ENCODE measurements around the gene EVI5.
A peak's percentile ranks its signal among the peaks of the same experiment; 100 is the strongest.

Gene EVI5

DNA sequence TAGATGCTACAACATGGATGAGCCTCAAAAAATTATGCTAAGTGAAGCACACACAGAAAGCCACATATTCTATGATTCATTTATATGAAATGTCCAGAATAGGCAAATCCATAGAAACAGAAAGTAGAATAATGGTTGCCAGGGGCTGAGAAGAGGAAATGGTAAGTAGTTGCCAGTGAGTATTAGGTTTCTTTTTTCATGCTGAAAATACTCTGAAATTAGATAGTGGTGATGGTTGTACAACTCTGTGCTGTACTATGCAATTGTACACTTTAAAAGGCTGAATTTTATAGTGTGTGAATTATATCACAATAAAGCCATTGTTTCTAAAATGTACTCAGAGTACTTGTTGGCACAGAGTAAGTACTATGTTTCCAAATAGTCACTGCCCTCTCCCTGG, 282.7 kb downstream of the EVI5 start:
- Histone ChIP-seq H3K4me1 (ENCODE audit: insufficient read depth, low read length) (no peaks in the 10 kb centered on the region), H3K27me3 (ENCODE audit: insufficient read depth, low read length) (no peaks in the 10 kb centered on the region), H3K9me3 (ENCODE audit: low read length) (peaks cover 2% of the 10 kb centered on the region), H3K4me3 (ENCODE audit: low read length) (no peak overlapping the region), H2AFZ (ENCODE audit: low read depth, low read length) (no peak overlapping the region), H3K36me3 (ENCODE audit: insufficient read depth, low read length) (no peaks in the 10 kb centered on the region)

DNA sequence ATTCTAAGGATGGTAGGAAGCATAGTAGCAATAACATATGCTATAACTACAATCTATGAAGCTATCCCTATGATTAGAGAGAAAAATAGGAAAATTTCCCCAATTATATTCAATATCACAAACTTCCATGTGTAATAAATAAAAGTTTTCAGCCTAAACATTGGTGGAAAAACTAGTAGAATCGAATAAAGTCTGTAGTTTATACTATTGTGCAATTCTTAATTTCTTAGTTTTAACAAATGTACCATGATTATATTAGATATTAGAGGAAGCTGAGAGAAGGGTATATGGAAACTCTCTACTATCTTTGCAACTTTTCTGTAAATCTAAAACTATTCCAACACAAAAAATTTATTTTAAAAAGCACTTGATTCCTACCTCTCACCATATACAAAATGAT, 284.4 kb downstream of the EVI5 start:
- no peaks in the 10 kb centered on the region for H3K4me1 ChIP-seq (ENCODE audit: insufficient read depth, low read length)
- H3K27me3 ChIP-seq (ENCODE audit: insufficient read depth, low read length): no peaks in the 10 kb centered on the region
- no peaks in the 10 kb centered on the region for H3K36me3 ChIP-seq (ENCODE audit: insufficient read depth, low read length)
- no peak overlapping the region for H3K4me3 ChIP-seq (ENCODE audit: low read length)
- H2AFZ ChIP-seq (ENCODE audit: low read depth, low read length): no peak overlapping the region
- peaks cover 2% of the 10 kb centered on the region for H3K9me3 ChIP-seq (ENCODE audit: low read length)

DNA sequence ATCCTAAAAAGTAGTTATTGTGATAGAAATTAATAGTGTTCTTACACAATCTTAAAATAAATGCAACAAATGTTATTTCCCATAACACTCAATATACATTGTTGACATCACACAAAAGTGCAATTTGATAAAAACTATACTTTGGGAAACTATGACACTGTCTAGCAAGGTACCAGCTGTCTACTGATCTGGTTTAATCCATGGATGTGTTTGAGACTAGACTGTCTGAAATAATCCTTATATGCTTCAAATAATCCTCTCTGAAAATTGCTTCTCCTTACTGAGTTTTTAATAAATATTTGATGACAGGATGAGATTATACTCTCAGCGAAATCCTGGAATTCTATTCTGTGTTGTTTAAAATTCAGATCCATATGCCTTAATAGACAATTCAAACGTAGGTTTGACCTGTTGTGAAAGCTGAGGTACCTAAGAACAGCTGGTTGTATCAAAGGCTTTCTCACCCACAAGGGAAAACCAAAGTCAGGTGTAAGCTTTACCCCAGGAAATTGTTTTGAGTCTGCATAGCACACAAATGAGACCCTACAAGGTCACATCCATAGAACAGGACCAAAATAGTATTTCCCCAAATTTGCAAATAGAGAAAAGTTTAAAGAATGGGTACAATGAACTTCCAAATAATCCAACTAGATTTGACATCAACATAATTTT, 289.4 kb downstream of the EVI5 start:
- Histone ChIP-seq H2AFZ (ENCODE audit: low read depth, low read length) (no peak overlapping the region), H3K36me3 (ENCODE audit: insufficient read depth, low read length) (no peaks in the 10 kb centered on the region), H3K9me3 (ENCODE audit: low read length) (peaks cover 2% of the 10 kb centered on the region), H3K4me3 (ENCODE audit: low read length) (no peak overlapping the region), H3K27me3 (ENCODE audit: insufficient read depth, low read length) (peaks cover 19% of the 10 kb centered on the region), H3K4me1 (ENCODE audit: insufficient read depth, low read length) (no peaks in the 10 kb centered on the region)

DNA sequence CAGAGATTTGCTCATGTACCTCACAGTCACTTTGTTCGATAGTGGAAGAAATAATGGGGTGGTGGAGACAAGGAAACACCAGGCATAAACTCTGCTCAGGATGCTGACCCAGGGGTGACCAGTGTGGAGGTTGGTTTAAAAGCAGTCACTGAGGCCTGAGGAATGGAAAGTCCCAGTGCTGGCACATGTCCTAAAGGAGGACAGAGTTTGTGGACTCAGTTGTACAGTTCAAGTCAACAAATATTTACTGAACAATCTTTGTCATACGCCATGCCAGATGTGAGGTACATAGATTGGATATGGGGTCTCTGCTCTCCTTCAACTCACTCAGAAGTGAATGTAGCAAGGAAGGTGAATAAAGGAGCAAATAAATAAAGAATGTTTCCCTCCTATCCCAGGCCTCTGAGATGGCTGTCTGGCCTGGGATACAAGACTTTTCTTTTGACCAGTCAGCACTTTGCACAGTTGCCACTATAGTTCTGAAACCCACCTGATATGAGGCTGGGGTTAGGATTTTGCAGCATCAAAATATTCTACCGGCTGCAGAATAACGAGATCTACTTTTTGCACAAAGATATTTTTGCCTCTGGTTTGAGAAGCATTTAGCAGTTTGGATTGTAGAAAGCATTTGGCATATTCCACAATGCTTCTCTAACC, 290.3 kb downstream of the EVI5 start:
- no peaks in the 10 kb centered on the region for H3K4me1 ChIP-seq (ENCODE audit: insufficient read depth, low read length)
- peaks cover 2% of the 10 kb centered on the region for H3K9me3 ChIP-seq (ENCODE audit: low read length)
- H3K4me3 ChIP-seq (ENCODE audit: low read length): no peak overlapping the region
- H2AFZ ChIP-seq (ENCODE audit: low read depth, low read length): no peak overlapping the region
- H3K36me3 ChIP-seq (ENCODE audit: insufficient read depth, low read length): no peaks in the 10 kb centered on the region
- H3K27me3 ChIP-seq (ENCODE audit: insufficient read depth, low read length): peaks cover 19% of the 10 kb centered on the region

DNA sequence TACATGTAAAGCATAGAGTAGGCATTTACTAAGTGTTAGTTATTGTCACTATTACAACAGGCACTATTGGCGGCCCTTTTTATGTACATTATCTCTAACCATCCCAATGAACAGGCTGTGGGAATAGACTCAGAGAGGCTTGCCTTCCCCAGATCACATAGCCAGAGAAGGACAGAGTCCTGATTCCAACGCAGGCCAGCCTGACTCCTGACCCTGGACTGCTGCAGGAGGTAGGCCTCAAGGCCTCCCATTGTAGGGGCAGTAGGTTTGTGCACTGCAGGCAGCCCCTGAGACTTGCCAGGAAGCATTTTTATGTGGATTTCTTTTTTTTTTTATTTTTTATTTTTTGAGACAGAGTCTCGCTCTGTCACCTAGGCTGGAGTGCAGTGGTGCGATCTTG, 291.8 kb downstream of the EVI5 start:
- Histone ChIP-seq H3K4me1 (ENCODE audit: insufficient read depth, low read length) (no peaks in the 10 kb centered on the region), H3K27me3 (ENCODE audit: insufficient read depth, low read length) (peaks cover 31% of the 10 kb centered on the region), H2AFZ (ENCODE audit: low read depth, low read length) (no peak overlapping the region), H3K9me3 (ENCODE audit: low read length) (no peaks in the 10 kb centered on the region), H3K4me3 (ENCODE audit: low read length) (no peak overlapping the region), H3K36me3 (ENCODE audit: insufficient read depth, low read length) (no peaks in the 10 kb centered on the region)

DNA sequence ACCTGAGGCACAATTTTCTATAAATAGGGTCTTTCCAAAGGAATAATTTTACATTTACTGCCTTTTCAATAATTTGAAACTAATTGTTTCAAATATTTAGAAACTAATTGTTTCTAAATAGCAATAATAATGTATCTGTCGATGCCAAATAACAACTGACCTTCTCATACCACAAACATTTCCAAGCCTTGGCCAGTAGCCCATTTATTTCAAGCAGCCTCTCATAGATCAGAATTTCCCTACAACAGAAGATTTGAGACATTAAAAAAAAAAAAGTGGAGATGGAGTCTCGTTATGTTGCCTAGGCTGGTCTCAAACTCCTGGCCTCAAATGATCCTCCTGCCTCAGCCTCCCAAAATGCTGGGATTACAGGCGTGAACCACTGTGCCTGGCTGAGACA, 296.1 kb downstream of the EVI5 start:
- H2AFZ ChIP-seq (ENCODE audit: low read depth, low read length): no peak overlapping the region

DNA sequence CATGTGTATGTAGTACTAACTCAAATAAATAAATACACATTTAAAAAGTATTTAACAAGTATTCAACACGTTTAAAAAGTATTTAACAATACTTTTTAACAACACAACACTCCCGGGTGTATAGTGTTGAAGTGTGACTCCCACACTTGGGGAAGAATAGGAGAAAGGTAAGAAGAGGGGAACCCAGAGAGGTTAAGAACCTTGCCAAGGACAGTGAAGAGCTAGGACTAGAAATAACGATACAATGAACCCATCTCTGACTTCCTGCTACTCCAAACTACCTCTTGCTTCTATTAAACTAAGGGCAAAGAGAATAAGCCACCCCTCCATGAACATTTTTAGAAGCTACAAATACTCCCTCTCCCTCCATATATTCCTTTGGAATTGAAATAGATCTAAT, 296.5 kb downstream of the EVI5 start:
- H2AFZ ChIP-seq (ENCODE audit: low read depth, low read length): no peak overlapping the region
- H3K27me3 ChIP-seq (ENCODE audit: insufficient read depth, low read length): peaks cover 64% of the 10 kb centered on the region

More for the DNA sequence above, 296.1 kb downstream of the EVI5 start:
- Histone ChIP-seq H3K4me3 (ENCODE audit: low read length) (no peak overlapping the region), H3K9me3 (ENCODE audit: low read length) (no peaks in the 10 kb centered on the region), H3K27me3 (ENCODE audit: insufficient read depth, low read length) (peaks cover 60% of the 10 kb centered on the region), H3K4me1 (ENCODE audit: insufficient read depth, low read length) (peaks cover 20% of the 10 kb centered on the region), H3K36me3 (ENCODE audit: insufficient read depth, low read length) (no peaks in the 10 kb centered on the region)

DNA sequence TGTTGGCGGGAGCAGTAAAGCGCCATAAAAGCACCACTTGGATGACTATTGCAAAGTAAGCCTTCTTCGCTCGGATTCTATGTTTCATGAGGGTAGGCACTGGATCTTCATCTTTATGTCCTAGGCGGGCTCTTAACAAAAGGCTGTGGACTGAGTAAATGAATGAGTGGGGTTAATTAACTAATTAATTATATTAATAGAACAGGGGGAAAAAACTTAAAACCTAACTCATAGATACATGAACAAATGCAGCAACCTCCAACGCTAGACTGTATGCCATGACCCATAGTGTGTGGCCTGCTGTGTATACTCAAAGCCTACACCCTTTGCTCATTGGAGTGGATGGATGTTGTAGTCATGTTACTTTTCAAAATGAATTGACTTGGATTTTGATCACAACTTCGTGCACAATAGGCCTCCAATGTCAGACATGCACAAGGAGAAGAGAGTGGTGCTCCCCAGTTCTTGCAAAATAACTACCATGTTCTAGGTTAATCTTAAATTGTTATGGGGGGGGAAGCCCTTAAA, 297.8 kb downstream of the EVI5 start:
- Histone ChIP-seq H3K4me1 (ENCODE audit: insufficient read depth, low read length) (peaks cover 36% of the 10 kb centered on the region), H3K27me3 (ENCODE audit: insufficient read depth, low read length) (peaks cover 77% of the 10 kb centered on the region), H3K36me3 (ENCODE audit: insufficient read depth, low read length) (no peaks in the 10 kb centered on the region), H2AFZ (ENCODE audit: low read depth, low read length) (no peak overlapping the region), H3K4me3 (ENCODE audit: low read length) (peak overlapping the region; percentile 27), H3K9me3 (ENCODE audit: low read length) (no peaks in the 10 kb centered on the region)

More for the DNA sequence above, 296.5 kb downstream of the EVI5 start:
- Histone ChIP-seq H3K4me1 (ENCODE audit: insufficient read depth, low read length) (peaks cover 23% of the 10 kb centered on the region), H3K9me3 (ENCODE audit: low read length) (no peaks in the 10 kb centered on the region), H3K36me3 (ENCODE audit: insufficient read depth, low read length) (no peaks in the 10 kb centered on the region), H3K4me3 (ENCODE audit: low read length) (no peak overlapping the region)

DNA sequence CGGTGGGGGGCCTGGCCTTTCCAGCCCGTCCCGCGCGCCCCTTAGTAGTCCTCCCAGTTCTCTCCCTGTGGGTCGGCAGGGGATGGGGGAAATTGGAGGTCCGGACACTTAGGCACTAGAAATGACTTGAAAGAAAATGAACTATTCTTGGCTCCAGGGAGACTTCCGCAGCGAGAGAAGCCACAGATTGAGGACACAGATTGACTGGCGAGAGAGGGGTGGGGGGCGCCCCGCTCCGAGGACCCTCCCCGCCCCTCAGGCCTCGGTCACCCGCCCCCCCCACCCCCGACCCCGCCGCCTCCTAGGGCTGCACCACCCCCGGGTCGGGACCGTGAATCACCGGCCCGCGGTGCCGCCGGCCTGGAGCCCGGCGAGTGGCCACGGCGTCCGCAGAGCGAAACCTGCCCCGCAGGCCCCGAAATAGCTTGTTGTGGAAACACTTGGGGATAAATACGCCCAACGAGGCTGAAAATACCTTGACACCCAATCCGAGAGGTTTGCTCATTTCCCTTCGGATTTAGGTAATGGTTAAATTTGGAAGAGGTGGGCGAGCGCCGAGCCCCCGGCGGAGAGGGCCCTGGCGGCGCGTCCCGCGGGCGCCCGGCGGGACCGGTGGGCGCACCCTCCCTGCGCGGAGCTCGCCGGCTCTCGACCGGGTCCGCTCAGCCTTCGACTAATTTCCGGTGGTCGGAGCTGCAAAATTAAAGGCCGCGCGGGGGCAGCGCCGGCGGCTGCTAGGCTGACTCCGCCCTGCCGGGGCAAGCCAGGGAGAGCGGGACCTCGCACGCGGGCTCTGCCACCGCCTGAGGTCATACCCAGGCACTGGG, 298.4 kb downstream of the EVI5 start, which contains the start of gene GFI1:
Gene GFI1 (minus strand): TSS at position 675 of the 827 bp plus-strand sequence. CDS start 3,438 bp downstream, outside the sequence.
- Histone ChIP-seq H3K36me3 (ENCODE audit: insufficient read depth, low read length) (no peaks in the 10 kb centered on the region), H3K27me3 (ENCODE audit: insufficient read depth, low read length) (peaks cover 77% of the 10 kb centered on the region), H3K9me3 (ENCODE audit: low read length) (no peaks in the 10 kb centered on the region), H3K4me1 (ENCODE audit: insufficient read depth, low read length) (peaks cover 37% of the 10 kb centered on the region), H2AFZ (ENCODE audit: low read depth, low read length) (peak within 1 kb of the TSS; percentile 54), H3K4me3 (ENCODE audit: low read length) (peak within 1 kb of the TSS; percentile 27)

DNA sequence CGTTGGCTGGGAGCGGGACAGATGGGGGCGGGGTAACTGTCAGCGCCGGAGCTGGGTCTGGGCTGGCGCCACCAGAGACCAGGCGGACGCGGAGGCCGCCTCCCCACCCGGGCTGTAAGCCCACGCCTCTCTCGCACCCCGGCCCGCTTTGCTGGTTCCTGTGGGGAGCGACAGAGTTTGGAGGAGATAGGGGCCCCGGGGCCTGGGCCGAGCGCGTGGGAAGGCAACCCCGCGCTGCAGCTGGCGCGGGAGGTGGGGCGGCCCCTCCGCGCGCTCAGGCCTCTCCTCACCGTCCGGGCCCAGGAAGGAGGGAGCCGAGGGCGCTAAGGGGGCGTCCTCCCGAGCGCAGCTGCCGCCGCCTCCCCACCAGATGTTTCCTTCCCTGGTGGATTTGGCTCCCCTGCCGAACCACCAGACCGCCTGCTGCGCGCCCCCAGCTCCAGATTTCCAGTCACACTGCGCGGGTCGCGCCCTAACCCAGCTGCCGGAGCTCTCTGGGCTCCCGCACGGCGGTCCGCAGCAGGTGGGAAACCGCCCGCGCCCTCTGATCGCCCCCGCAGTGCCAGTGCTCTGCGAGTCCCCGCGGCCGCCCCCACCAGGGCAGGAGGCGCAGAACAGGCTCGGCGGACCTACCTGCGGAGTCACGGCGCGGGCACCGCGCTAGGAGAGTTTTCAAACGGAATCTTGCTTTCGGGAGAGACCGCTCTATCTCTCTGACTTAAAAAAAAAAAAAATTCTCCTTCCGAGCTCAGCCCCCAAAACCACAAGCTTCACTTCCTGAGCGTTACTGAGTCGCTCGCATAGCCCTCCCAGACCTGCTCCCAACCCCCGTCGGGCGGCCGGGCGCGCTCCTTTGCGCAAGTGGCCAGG, 299.3 kb downstream of the EVI5 start:
- H3K36me3 ChIP-seq (ENCODE audit: insufficient read depth, low read length): no peaks in the 10 kb centered on the region
- peak overlapping the region; percentile 54 for H2AFZ ChIP-seq (ENCODE audit: low read depth, low read length)
- peaks cover 42% of the 10 kb centered on the region for H3K4me1 ChIP-seq (ENCODE audit: insufficient read depth, low read length)
- H3K9me3 ChIP-seq (ENCODE audit: low read length): no peaks in the 10 kb centered on the region
- peaks cover 83% of the 10 kb centered on the region for H3K27me3 ChIP-seq (ENCODE audit: insufficient read depth, low read length)
- H3K4me3 ChIP-seq (ENCODE audit: low read length): no peak overlapping the region

DNA sequence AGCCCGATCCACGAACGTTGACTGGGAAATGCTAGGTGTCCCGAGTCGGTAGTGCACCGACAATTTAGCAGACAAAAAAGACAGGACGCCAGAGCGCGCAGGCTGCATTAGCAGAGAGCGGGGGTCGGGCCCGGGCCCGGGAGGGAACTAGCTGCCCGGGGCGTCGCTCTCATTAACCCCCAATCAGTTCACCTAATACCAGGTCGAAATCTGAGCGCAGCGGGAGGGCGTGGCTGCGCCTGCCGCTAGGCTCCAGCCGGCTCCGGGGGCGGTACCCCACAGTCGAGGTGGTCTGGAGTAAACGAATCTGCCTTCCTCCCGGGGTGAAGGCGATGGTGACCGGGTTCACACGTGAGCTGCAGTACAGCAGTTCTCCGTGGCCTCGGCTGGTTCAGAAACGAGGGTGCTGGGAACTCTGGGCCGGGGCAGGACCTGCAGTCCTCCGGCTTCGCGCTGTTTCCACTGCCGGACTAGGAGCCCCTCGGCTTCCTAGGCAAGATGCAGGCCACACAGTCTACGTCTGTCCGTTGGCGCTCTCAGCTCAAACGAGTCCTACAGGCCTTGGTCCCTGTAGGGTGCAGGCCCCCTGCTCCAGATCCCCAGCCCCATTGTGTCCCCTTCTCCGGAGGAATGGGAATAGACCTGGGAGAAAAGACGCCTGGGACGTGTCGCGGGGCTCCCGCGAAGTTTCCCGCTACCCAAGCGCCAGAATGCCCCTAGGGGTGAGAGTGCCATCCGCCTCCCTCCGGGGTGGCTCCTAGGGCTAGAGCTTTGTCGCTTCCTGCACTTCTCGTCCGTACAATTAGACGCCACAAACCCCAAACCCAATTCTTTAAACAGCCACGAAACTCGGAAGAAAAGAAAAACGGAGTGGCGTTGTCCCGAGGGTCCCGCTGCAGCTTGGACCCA, 300.2 kb downstream of the EVI5 start:
- H2AFZ ChIP-seq (ENCODE audit: low read depth, low read length): peak overlapping the region; percentile 54
- H3K9me3 ChIP-seq (ENCODE audit: low read length): no peaks in the 10 kb centered on the region
- peaks cover 92% of the 10 kb centered on the region for H3K27me3 ChIP-seq (ENCODE audit: insufficient read depth, low read length)
- H3K4me3 ChIP-seq (ENCODE audit: low read length): no peak overlapping the region
- no peaks in the 10 kb centered on the region for H3K36me3 ChIP-seq (ENCODE audit: insufficient read depth, low read length)
- peaks cover 49% of the 10 kb centered on the region for H3K4me1 ChIP-seq (ENCODE audit: insufficient read depth, low read length)
